Activated naive CD4-positive, alpha-beta T cell treated with anti-CD3 and anti-CD28 coated beads for 36 hours (primary cell): ENCODE data around the gene CST11. TPM values are rescaled to one million over a fixed set of nuclear protein-coding genes. Genes with fewer than 3 reads are reported as not detected.

Experiments used
- CTCF ChIA-PET: fragments of 350-600 bp; sonication (Branson Sonifier 250); formaldehyde crosslinking; loops from one replicate; lab custom pipeline; 2021; ENCODE audit warnings: antibody characterized with exemption; lab: Charles Lee
- DNase-seq: peaks from one replicate; pipeline ENCODE4 v3.0.0-alpha.2; 2020
- H3K27ac Mint-ChIP-seq: one replicate; pipeline ENCODE4 v1.8.0; 2021; ENCODE audit warnings: mild to moderate bottlenecking, mixed read lengths
- H3K27me3 Mint-ChIP-seq: one replicate; pipeline ENCODE4 v1.8.0; 2021; ENCODE audit warnings: low read depth, mixed read lengths
- H3K36me3 Mint-ChIP-seq: one replicate; pipeline ENCODE4 v1.8.0; 2021; ENCODE audit warnings: low read depth, mixed read lengths
- H3K4me1 Mint-ChIP-seq: one replicate; pipeline ENCODE4 v1.8.0; 2021; ENCODE audit warnings: low read depth, mixed read lengths
- H3K4me3 Mint-ChIP-seq: one replicate; pipeline ENCODE4 v1.8.0; 2021; ENCODE audit warnings: mild to moderate bottlenecking, moderate library complexity, mixed read lengths
- H3K9me3 Mint-ChIP-seq: one replicate; pipeline ENCODE4 v1.8.0; 2021; ENCODE audit warnings: mixed read lengths
- intact Hi-C: fragments of 100-400 bp; cut with micrococcal nuclease; formaldehyde crosslinking; loops from one replicate; pipeline ENCODE4 v1.15.1; 2023
- total RNA-seq, 2 experiments: library from RNA; stranded (reverse); gene quantifications; one replicate each; pipeline ENCODE4 v1.2.3, GENCODE V29; 2021

The CST11 gene
- total RNA-seq, 2 experiments from 2014 or later: not detected

GRCh38 chr20:23403751-23404150 lies 48.9 kb downstream of the CST11 start:
- intact Hi-C loops: no loop called here
- H3K27me3 Mint-ChIP-seq: no peaks in the 10 kb centered on the region
- CTCF ChIA-PET: interaction anchor here (1.2 to 1.4 kb wide), 2 partner anchors 16 to 38 kb away, joined by 3 read pairs; no protein-coding TSS in a partner anchor
- H3K27ac Mint-ChIP-seq: no peak overlapping the region
- H3K36me3 Mint-ChIP-seq: peaks cover 2% of the 10 kb centered on the region
- peaks cover 35% of the 10 kb centered on the region for H3K4me1 Mint-ChIP-seq
- DNase-seq: no peak
- no peak overlapping the region for H3K4me3 Mint-ChIP-seq
- H3K9me3 Mint-ChIP-seq: no peaks in the 10 kb centered on the region

- H3K4me3 Mint-ChIP-seq: no peak overlapping the region
- DNase-seq: no peak
- H3K4me1 Mint-ChIP-seq: peaks cover 27% of the 10 kb centered on the region
- CTCF ChIA-PET: interaction anchor here (0.6 kb wide), 2 partner anchors 34 to 358 kb away, joined by 4 read pairs; no protein-coding TSS in a partner anchor
- H3K27ac Mint-ChIP-seq: no peak overlapping the region
- H3K9me3 Mint-ChIP-seq: no peaks in the 10 kb centered on the region
- intact Hi-C loops: no loop called here
- H3K27me3 Mint-ChIP-seq: no peaks in the 10 kb centered on the region
- peaks cover 6% of the 10 kb centered on the region for H3K36me3 Mint-ChIP-seq
These were observed 51.6 kb downstream of the CST11 start for GRCh38 chr20:23401051-23401450.

Other genes with a start within 250 kb of the CST11 start
- gene NXT1, start 102.1 kb downstream of the CST11 start, total RNA-seq: 10 to 100 TPM; 31.9 to 36.9 TPM
- 1 to 10 TPM; 2.9 to 3.3 TPM for gene GZF1, start 90.7 kb downstream of the CST11 start, total RNA-seq
- 1 to 10 TPM; 5.4 to 7.6 TPM for gene NAPB, start 31.4 kb downstream of the CST11 start, total RNA-seq
- gene CSTL1, start 13.2 kb downstream of the CST11 start, total RNA-seq: not detected
- not detected for gene CST8, start 38.2 kb upstream of the CST11 start, total RNA-seq
- not detected for gene CST9L, start 115.6 kb upstream of the CST11 start, total RNA-seq
- not detected for gene CST9, start 153.0 kb upstream of the CST11 start, total RNA-seq
- gene CST3, start 185.1 kb upstream of the CST11 start, total RNA-seq: under 1 TPM in 1 of 2 experiments, not detected in 1; 0.35 TPM
- gene CST4, start 236.2 kb upstream of the CST11 start, total RNA-seq: not detected